GM10266 (cell line): Measurements from ENCODE around the gene SMARCD1.
"Not testable (repeated sequence)": the region's sequence is repeated elsewhere in the genome, so short reads cannot be mapped to it uniquely, and the experiment has no call there.

Source experiments
- DNase-seq: peaks from one replicate; pipeline ENCODE4 v3.0.0; 2012; ENCODE audit errors: extremely low spot score
- CTCF ChIP-seq: IDR thresholded peaks from 2 replicates; pipeline ENCODE4 v1.5.1; 2012; ENCODE audit warnings: mild to moderate bottlenecking, low read depth; ENCODE audit not compliant: control insufficient read depth, insufficient read depth; ENCODE audit errors: missing control alignments

SMARCD1 gene

GRCh38 chr12:50145439-50145838 lies 60.3 kb downstream of the SMARCD1 start:
- TF ChIP-seq CTCF: no peak

GRCh38 chr12:50147281-50147680 lies 62.1 kb downstream of the SMARCD1 start:
- DNase-seq: no peak
- TF ChIP-seq CTCF: no peak

More at GRCh38 chr12:50145439-50145838, 60.3 kb downstream of the SMARCD1 start:
- DNase-seq: no peak

- not testable (repeated sequence) for DNase-seq
These were observed 62.9 kb downstream of the SMARCD1 start for GRCh38 chr12:50148011-50148410.

- no peak for TF ChIP-seq CTCF
- DNase-seq: no peak
These were observed 64.2 kb downstream of the SMARCD1 start for GRCh38 chr12:50149311-50149710.
